HFF-Myc (cell line): ENCODE data around the gene NR4A2.

Source experiments
- DNase-seq: peaks from one replicate; pipeline ENCODE4 v3.0.0-alpha.2; 2011; ENCODE audit warnings: low read depth; ENCODE audit errors: extremely low read depth
- H3K4me3 ChIP-seq: replicated peaks from 2 replicates; pipeline ENCODE4 v1.5.1; 2011; ENCODE audit warnings: low read depth, mild to moderate bottlenecking, control low read depth, low read length
- CTCF ChIP-seq: IDR thresholded peaks from 2 replicates; pipeline ENCODE4 v1.5.1; 2012; ENCODE audit warnings: mild to moderate bottlenecking, low read depth, low read length, control low read depth; ENCODE audit errors: missing control alignments

NR4A2 gene

GRCh38 chr2:156279446-156280150 is 52.9 kb downstream of the NR4A2 start:
- no peak for DNase-seq
- no peak overlapping the region for H3K4me3 ChIP-seq
- no peak for TF ChIP-seq CTCF
